ENCODE results near the gene NIT1.

The NIT1 gene

GRCh38 chr1:161131523-161132409 lies 13.9 kb downstream of the NIT1 start:
- peak; percentile 84; the same call in 1 of the 2 replicates for TF ChIP-seq ZBTB7A (IDR thresholded peaks at IDR 0.05; ENCODE audit: low read depth)
- no peak for TF ChIP-seq USF1 (IDR thresholded peaks at IDR 0.05)

GRCh38 chr1:161132410-161133219 lies 14.7 kb downstream of the NIT1 start, which contains the start of gene DEDD:
Gene DEDD, minus strand, starts transcription at chr1:161132667. Its CDS starts 8,205 bp downstream, at chr1:161124462.
- no peak for TF ChIP-seq FOXM1 (IDR thresholded peaks at IDR 0.05; ENCODE audit: borderline replicate concordance, low read depth)
- 0 out of 2 replicates have a peak, but pooled peaks have one; percentile 11 for TF ChIP-seq NFIC (IDR thresholded peaks at IDR 0.05)
- TF ChIP-seq EP300 (IDR thresholded peaks at IDR 0.05; ENCODE audit: borderline replicate concordance) = peak; percentile 41; the same call in 1 of the 2 replicates
- TF ChIP-seq RAD21 (IDR thresholded peaks at IDR 0.05; ENCODE audit: low read depth) = no peak
- no peak; the same call in 1 of the 2 replicates for TF ChIP-seq ZBTB7A (IDR thresholded peaks at IDR 0.05; ENCODE audit: low read depth)
- no peak for TF ChIP-seq TEAD4 (IDR thresholded peaks at IDR 0.05)
- TF ChIP-seq YY1 (IDR thresholded peaks at IDR 0.05; ENCODE audit: low read depth) = peak; percentile 99
- TF ChIP-seq TAF1 (IDR thresholded peaks at IDR 0.05; ENCODE audit: low read depth) = peak; percentile 65; the same call in 1 of the 2 replicates
- TF ChIP-seq CREB1 (IDR thresholded peaks at IDR 0.05; ENCODE audit: low read depth) = no peak
- no peak for TF ChIP-seq CEBPB (IDR thresholded peaks at IDR 0.05)
- 0 out of 2 replicates have a peak, but pooled peaks have one; percentile 39 for TF ChIP-seq TCF12 (IDR thresholded peaks at IDR 0.05; ENCODE audit: low read depth)
- TF ChIP-seq EGR1 (IDR thresholded peaks at IDR 0.05) = peak; percentile 86; the same call in 1 of the 2 replicates
- no peak for TF ChIP-seq USF1 (IDR thresholded peaks at IDR 0.05)
- TF ChIP-seq MAX (IDR thresholded peaks at IDR 0.05) = peak; percentile 66
- TF ChIP-seq REST (IDR thresholded peaks at IDR 0.05; ENCODE audit: low read depth) = no peak

- TF ChIP-seq USF1 (IDR thresholded peaks at IDR 0.05) = no peak
- no peak for TF ChIP-seq EP300 (IDR thresholded peaks at IDR 0.05; ENCODE audit: borderline replicate concordance)
- TF ChIP-seq TAF1 (IDR thresholded peaks at IDR 0.05; ENCODE audit: low read depth) = no peak
- no peak for TF ChIP-seq RAD21 (IDR thresholded peaks at IDR 0.05; ENCODE audit: low read depth)
- no peak for TF ChIP-seq FOXM1 (IDR thresholded peaks at IDR 0.05; ENCODE audit: borderline replicate concordance, low read depth)
- TF ChIP-seq CREB1 (IDR thresholded peaks at IDR 0.05; ENCODE audit: low read depth) = no peak
- TF ChIP-seq REST (IDR thresholded peaks at IDR 0.05; ENCODE audit: low read depth) = no peak
- no peak for TF ChIP-seq TCF12 (IDR thresholded peaks at IDR 0.05; ENCODE audit: low read depth)
- TF ChIP-seq ZBTB7A (IDR thresholded peaks at IDR 0.05; ENCODE audit: low read depth) = no peak
- TF ChIP-seq TEAD4 (IDR thresholded peaks at IDR 0.05) = no peak
- TF ChIP-seq YY1 (IDR thresholded peaks at IDR 0.05; ENCODE audit: low read depth) = no peak
- TF ChIP-seq CEBPB (IDR thresholded peaks at IDR 0.05) = no peak
- TF ChIP-seq MAX (IDR thresholded peaks at IDR 0.05) = no peak
- no peak for TF ChIP-seq EGR1 (IDR thresholded peaks at IDR 0.05)
- no peak for TF ChIP-seq NFIC (IDR thresholded peaks at IDR 0.05)
Measured at GRCh38 chr1:161133220-161133740, 15.4 kb downstream of the NIT1 start.

GRCh38 chr1:161137881-161138280 lies 20.0 kb downstream of the NIT1 start:
- TF ChIP-seq TEAD4 (IDR thresholded peaks at IDR 0.05) (no peak), TCF12 (IDR thresholded peaks at IDR 0.05; ENCODE audit: low read depth) (no peak), RAD21 (IDR thresholded peaks at IDR 0.05; ENCODE audit: low read depth) (no peak), ZBTB7A (IDR thresholded peaks at IDR 0.05; ENCODE audit: low read depth) (no peak), NFIC (IDR thresholded peaks at IDR 0.05) (no peak)
